ENCODE results near the gene MYO9B.

MYO9B gene

DNA sequence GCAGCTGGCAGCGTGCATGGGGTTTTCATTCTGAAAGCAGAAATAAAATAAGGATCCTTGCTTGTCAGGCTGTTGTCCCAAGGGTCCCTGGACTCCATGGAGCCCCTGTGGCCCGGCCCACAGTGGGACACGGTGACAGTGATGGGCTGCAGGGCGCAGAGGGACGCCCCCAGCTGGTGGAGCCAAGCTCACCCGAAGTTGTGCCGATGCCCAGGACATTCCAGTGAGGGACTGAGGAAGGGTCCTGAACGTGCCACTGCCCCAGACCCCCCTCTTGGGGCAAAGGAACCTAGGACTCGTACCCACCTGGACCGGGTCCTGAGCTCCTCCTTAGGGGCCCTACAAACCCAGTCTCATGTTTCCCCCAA, 35.0 kb downstream of the MYO9B start:
- Mint-ChIP-seq H3K4me3 (no peak overlapping the region), H3K4me1 (peaks cover 43% of the 10 kb centered on the region)

DNA sequence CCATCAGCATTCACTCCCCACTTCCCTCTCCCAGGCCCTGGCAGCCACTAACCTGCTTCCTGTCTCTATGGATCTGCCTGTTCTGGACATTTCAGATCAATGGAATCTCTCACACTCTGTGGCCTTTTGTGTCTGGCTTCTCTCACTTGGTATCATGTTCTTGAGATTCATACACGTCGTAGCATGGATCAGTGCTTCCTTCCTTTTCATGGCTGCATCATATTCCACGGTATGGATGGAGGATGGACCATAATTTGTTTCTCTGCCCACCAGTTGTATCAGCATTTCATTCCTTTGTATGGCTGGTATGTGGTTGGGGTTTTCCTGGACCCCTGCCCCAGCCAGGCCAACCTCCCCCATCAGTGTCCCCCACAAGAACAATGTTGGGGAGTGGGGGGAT, 36.2 kb downstream of the MYO9B start:
- no peak for ATAC-seq
- Mint-ChIP-seq H3K36me3 (ENCODE audit: low read depth) (peaks cover 23% of the 10 kb centered on the region), H3K27ac (no peak overlapping the region), H3K4me1 (peaks cover 43% of the 10 kb centered on the region), H3K9me3 (no peaks in the 10 kb centered on the region), H3K27me3 (no peaks in the 10 kb centered on the region), H3K4me3 (no peak overlapping the region)
- DNase-seq = no peak

More for the DNA sequence above, 35.0 kb downstream of the MYO9B start:
- H3K27me3 Mint-ChIP-seq = no peaks in the 10 kb centered on the region
- peaks cover 22% of the 10 kb centered on the region for H3K36me3 Mint-ChIP-seq (ENCODE audit: low read depth)
- H3K27ac Mint-ChIP-seq = peak overlapping the region; percentile 46
- ATAC-seq = no peak
- H3K9me3 Mint-ChIP-seq = no peaks in the 10 kb centered on the region
- no peak for DNase-seq

DNA sequence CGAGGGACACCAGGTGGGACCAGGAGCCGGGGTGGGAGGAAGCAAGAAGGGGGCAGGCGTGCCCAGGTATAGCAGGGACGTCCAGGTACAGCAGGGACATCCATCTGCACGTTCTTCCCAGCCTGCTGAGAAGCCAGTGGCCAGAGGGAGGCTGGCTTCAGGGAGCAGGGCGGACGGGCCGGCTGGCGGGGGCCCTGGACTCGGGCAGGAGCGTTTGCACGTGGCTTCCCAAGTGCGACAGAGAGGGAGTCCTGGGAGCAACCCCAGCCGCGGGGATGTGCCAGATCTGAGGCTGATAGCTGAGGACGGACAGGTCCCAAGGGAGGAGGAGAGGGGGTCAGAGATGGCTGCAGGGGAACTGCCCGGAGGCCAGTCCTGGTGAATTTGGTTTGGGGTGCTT, 36.7 kb downstream of the MYO9B start:
- Mint-ChIP-seq H3K4me1 (peaks cover 42% of the 10 kb centered on the region), H3K9me3 (no peaks in the 10 kb centered on the region), H3K27me3 (no peaks in the 10 kb centered on the region), H3K27ac (no peak overlapping the region), H3K36me3 (ENCODE audit: low read depth) (peaks cover 23% of the 10 kb centered on the region), H3K4me3 (no peak overlapping the region)
- no peak for DNase-seq
- no peak for ATAC-seq

DNA sequence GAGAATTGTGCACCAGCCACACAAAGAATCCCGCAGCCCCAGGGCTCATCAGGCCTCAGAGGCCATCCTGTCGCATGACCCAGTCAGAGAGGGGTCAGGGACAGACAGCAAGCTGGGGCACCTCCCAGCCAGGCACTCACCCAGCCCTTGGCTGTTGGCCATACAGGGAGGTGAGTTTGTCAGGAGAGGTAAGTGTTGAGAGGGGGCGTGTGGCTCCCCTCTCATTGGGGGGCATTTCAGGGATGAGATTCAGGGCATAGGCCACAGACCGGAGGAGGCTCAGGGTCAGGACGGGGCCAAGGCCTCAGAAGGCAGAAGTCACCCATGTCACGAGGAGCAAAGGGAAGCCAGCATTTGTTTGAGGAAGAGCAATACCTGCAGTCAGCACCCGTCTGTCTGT, 37.1 kb downstream of the MYO9B start:
- H3K4me3 Mint-ChIP-seq = no peak overlapping the region

DNA sequence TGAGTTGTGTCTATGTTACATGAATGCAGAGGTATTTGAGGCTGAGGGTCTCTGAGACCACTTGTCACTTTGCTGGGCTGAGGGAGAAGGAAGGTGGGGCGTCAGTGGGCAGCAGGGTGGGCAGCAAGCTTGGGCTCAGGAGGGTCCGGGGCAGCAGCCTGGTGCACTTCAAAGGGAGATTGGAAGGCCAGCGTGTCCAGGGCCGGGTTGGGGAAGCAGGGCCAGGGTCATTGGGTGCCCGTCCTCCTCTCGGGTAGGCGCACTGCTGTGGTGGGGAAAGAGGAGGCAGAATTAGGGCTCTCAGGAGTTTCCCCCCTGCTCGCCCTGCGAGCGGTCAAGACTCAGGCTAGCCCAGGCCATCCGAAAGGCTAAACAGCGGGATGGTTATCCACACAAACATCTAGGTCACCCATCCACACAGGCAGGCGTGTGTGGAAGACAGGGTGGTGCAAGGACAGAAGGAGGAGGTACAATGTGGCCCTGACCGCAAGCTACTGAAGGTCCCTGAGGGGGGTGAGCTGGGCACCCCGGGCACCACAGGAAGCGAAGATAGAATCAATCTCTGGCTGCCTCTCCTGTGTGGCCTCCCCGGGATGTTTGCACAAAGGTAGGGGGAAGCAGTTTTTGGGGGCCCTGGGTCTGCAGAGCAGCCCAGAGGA, 37.7 kb downstream of the MYO9B start:
- H3K4me3 Mint-ChIP-seq = no peak overlapping the region
- DNase-seq (no peak), ATAC-seq (no peak)
- no peaks in the 10 kb centered on the region for H3K9me3 Mint-ChIP-seq
- peaks cover 33% of the 10 kb centered on the region for H3K4me1 Mint-ChIP-seq
- peaks cover 20% of the 10 kb centered on the region for H3K36me3 Mint-ChIP-seq (ENCODE audit: low read depth)
- peak overlapping the region; percentile 16 for H3K27ac Mint-ChIP-seq
- H3K27me3 Mint-ChIP-seq = no peaks in the 10 kb centered on the region

More for the DNA sequence above, 37.1 kb downstream of the MYO9B start:
- Mint-ChIP-seq H3K27me3 (no peaks in the 10 kb centered on the region), H3K4me1 (peaks cover 39% of the 10 kb centered on the region), H3K27ac (no peak overlapping the region), H3K9me3 (no peaks in the 10 kb centered on the region), H3K36me3 (ENCODE audit: low read depth) (peaks cover 21% of the 10 kb centered on the region)
- DNase-seq (no peak), ATAC-seq (no peak)

DNA sequence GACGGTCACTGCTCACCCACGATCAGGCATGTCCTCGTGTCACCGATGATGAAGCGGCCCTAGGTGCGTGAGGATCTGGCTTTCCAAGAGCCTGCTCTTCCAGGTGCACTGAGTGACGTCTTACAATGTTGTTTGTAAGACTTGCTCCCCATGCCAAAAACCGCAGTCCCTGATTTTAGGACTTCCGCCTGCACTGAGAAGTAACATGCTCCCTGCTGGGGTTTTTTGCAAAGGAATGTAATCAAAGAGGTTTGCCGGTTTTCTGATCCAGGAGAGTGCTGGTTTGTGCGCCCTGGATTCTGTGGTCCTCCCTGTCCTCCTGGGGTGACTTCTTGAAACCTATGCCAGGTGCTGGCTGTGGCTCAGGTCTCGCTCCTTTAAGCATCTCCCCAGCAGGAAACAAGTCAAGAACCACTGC, 38.8 kb downstream of the MYO9B start:
- ATAC-seq (no peak), DNase-seq (no peak)
- peaks cover 19% of the 10 kb centered on the region for H3K36me3 Mint-ChIP-seq (ENCODE audit: low read depth)
- no peaks in the 10 kb centered on the region for H3K27me3 Mint-ChIP-seq
- no peak overlapping the region for H3K27ac Mint-ChIP-seq
- no peaks in the 10 kb centered on the region for H3K9me3 Mint-ChIP-seq
- H3K4me1 Mint-ChIP-seq = peaks cover 25% of the 10 kb centered on the region
- no peak overlapping the region for H3K4me3 Mint-ChIP-seq

DNA sequence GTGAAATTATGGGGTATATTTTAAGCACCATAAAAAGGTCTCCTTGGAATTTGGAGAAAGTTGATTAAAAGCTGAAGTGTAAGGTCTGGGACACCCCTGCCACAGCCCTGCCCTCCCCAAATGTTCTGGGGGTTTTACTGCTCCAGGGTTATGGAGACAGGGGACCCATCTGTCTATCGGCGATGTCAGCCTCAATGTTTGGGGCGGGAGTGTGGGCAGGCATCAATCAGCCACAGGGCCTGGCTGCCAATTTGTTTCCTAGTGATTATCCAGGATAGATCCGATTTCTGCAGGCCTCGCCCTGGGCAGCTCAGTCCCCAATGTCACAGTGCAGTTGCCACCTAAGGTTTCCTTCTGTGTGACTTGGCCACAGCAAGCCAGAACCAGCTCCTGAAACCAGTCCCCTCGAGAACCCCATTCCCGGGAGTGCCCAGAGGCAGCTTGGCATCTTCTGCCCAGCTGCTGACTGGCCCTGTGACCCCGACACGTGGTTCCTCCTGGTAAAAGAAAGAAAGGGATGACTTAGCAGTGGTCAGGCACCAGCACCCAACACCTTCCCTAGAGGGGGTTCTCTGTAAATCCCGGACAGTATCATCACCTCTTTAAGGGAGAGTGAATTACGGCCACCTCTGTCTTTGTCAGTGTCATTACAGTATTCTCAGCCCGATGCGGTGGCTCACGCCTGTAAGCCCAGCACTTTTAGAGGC, 41.6 kb downstream of the MYO9B start:
- ATAC-seq = no peak
- H3K4me3 Mint-ChIP-seq = no peak overlapping the region
- H3K36me3 Mint-ChIP-seq (ENCODE audit: low read depth) = peaks cover 22% of the 10 kb centered on the region

DNA sequence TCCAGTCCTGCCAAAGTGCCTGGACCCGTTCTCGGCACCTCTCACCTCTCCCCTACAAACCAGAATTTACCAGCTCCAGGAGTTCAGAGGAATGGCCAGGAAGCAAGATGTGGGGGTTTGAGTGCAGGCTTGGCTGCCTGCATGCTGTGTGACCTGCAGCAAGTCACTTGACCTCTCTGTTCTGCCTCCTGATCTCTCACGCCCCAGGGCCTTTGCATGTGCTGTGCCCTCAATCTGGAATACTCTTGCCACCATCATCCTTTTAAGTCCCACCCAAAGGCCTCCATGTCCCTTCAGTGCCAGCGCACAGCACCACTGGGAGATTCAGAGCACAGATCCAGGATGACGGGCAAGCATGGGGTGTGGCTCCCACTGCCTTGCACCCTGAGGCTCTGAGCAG, 43.4 kb downstream of the MYO9B start:
- Mint-ChIP-seq H3K27ac (no peak overlapping the region), H3K36me3 (ENCODE audit: low read depth) (peaks cover 26% of the 10 kb centered on the region), H3K9me3 (no peaks in the 10 kb centered on the region), H3K27me3 (no peaks in the 10 kb centered on the region), H3K4me1 (peaks cover 9% of the 10 kb centered on the region), H3K4me3 (no peak overlapping the region)
- ATAC-seq = no peak
- DNase-seq = no peak

More for the DNA sequence above, 41.6 kb downstream of the MYO9B start:
- H3K9me3 Mint-ChIP-seq = no peaks in the 10 kb centered on the region
- peaks cover 11% of the 10 kb centered on the region for H3K4me1 Mint-ChIP-seq
- no peak overlapping the region for H3K27ac Mint-ChIP-seq
- H3K27me3 Mint-ChIP-seq = no peaks in the 10 kb centered on the region
- no peak for DNase-seq

DNA sequence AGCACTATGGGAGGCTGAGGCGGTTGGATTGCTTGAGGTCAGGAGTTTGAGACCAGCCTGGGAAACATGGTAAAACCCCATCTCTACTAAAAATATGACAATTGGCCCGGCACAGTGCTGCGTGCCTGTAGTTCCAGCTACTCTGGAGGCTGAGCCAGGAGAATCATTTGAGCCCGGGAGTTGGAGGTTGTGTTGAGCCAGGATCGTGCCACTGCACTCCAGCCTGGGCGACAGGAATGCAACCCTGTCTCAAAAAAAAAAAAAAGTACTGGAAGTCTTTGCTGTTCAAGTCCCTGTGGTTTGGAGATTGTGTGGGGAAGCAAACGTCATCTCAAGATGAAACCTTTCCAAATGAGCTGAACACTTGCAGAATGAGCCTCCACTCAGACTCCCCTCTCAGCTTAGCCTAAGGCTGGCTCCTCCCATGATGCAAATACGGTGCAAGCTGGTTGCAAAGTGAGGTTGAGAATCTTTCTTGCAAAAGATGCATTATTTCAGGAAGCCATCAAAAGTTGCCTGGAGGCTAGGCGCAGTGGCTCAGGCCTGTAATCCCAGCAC, 46.2 kb downstream of the MYO9B start:
- H3K4me1 Mint-ChIP-seq = peaks cover 31% of the 10 kb centered on the region
- no peak overlapping the region for H3K27ac Mint-ChIP-seq
- no peak overlapping the region for H3K4me3 Mint-ChIP-seq
- DNase-seq = no peak
- no peak for ATAC-seq
- H3K9me3 Mint-ChIP-seq = no peaks in the 10 kb centered on the region
- no peaks in the 10 kb centered on the region for H3K27me3 Mint-ChIP-seq
- peaks cover 23% of the 10 kb centered on the region for H3K36me3 Mint-ChIP-seq (ENCODE audit: low read depth)

DNA sequence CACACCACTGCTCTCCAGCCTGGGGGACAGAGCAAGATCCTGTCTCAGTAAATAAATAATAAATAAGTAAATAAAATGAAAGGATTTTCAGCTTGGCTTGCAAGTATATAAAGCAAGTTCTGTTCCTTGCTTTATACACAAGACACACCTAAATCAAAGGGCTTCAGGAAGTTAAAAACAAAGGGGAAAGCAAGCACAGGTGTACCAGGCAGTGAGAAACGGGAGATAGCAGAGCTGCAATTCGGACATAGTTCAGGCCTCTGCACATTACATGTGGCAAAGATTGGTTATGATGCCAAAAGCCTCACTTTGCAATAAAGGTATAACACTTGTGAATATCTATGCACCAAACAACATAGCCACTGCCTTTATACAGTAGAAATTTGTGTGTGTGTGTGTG, 47.5 kb downstream of the MYO9B start:
- H3K36me3 Mint-ChIP-seq (ENCODE audit: low read depth) = peaks cover 27% of the 10 kb centered on the region
- DNase-seq (no peak), ATAC-seq (no peak)
- H3K27me3 Mint-ChIP-seq = no peaks in the 10 kb centered on the region
- H3K9me3 Mint-ChIP-seq = no peaks in the 10 kb centered on the region
- H3K27ac Mint-ChIP-seq = no peak overlapping the region
- peaks cover 42% of the 10 kb centered on the region for H3K4me1 Mint-ChIP-seq
- H3K4me3 Mint-ChIP-seq = no peak overlapping the region

DNA sequence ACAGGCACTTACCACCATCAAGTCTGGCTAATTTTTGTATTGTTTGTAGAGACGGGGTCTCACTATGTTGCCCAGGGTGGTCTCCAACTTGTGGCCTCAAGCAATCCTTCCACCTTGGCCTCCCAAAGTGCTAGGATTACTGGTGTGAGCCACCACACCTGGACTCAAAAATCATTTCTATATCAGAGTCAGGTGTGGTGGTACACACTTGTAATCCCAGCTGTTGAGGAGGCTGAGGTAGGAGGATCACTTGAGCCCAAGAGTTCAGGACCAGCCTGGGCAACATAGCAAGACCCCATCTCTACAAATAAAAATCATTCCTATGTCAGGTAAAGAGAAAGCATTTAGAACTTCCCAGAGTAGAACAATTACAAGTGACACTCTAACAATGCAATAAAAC, 48.4 kb downstream of the MYO9B start:
- ATAC-seq (no peak), DNase-seq (no peak)
- Mint-ChIP-seq H3K36me3 (ENCODE audit: low read depth) (peaks cover 28% of the 10 kb centered on the region), H3K27ac (peak overlapping the region; percentile 41), H3K27me3 (no peaks in the 10 kb centered on the region), H3K4me1 (peaks cover 43% of the 10 kb centered on the region), H3K9me3 (no peaks in the 10 kb centered on the region), H3K4me3 (no peak overlapping the region)

DNA sequence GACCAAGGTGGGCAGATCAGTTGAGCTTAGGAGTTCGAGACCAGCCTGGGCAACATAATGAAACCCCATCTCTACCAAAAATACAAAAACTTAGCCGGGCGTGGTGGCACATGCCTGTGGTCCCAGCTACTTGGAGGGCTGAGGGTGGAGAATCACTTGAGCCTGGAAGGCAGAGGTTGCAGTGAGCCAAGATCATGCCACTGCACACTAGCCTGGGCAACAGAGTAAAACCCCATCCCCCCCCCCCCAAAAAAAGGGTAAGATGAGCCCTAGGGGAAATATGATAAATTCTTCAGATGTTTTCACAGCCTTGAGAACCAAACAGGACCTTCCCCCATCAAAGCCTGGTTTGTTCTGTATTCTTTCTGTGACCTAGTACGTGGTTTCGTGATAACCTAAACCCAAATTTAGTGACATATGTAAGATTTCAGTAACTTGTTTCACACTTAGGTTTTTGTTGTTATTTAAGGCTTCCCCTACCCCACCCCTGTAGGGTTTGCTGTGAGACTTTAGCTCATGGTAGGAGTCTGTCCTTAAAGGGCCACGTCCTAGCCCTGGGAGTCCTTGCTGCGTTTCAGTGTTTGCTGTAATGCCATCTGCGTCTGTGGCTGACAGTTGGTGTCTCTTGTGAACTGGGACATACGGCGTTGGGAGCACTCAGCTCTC, 49.6 kb downstream of the MYO9B start:
- Mint-ChIP-seq H3K4me3 (peak overlapping the region; percentile 79), H3K27ac (peak overlapping the region; percentile 97), H3K4me1 (peaks cover 43% of the 10 kb centered on the region), H3K9me3 (no peaks in the 10 kb centered on the region), H3K27me3 (no peaks in the 10 kb centered on the region), H3K36me3 (ENCODE audit: low read depth) (peaks cover 22% of the 10 kb centered on the region)
- DNase-seq (no peak), ATAC-seq (peak; percentile 60)

DNA sequence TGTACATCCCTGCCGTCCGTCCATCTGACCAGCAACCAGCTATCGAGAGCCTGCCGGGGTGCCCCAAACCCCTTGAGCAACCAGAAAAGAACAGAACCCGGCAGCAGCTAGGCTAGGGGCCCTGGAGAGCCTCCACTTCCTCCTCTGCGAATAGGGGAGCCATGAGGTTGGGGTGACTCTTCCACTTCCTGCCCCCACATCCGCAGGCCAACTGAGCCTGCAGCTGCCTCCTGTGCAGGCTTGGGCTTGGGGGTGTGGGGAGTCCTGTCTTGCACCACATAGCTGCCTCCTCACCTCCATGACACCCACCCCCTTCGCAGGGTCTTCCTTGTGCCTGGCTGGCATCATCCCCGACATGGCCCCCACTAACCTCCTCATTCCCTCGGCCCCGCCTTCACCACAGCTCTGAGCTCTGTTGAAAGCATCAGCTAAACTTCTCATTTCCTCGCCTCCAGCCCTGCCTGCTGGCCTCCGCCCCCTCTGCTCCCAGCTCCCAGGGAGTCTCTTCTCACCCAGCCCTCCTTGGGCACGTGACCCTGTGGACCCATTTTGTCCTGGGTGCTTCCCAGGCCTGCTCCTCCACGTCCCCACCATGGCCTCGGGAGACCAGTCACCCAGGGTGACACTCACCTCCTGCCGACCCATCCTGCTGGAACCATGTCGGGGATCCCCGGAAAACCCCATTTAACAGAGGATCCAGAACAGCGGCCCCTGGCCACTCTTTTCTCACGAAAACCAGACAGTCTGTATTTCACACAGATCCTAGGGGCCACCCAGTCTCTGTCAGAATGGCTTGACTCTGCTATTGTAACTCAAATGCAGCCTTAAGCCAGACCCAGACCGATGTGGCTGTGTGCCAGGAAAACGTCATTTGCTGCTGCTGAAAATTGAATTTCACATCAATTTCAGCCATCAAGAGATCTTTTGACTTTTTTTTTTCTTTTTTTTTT, 50.4 kb downstream of the MYO9B start:
- ATAC-seq (peak; percentile 84), DNase-seq (peak; percentile 65)
- Mint-ChIP-seq H3K9me3 (no peaks in the 10 kb centered on the region), H3K27ac (peak overlapping the region; percentile 97), H3K4me3 (peak overlapping the region; percentile 79), H3K4me1 (peaks cover 47% of the 10 kb centered on the region), H3K36me3 (ENCODE audit: low read depth) (peaks cover 21% of the 10 kb centered on the region), H3K27me3 (no peaks in the 10 kb centered on the region)

DNA sequence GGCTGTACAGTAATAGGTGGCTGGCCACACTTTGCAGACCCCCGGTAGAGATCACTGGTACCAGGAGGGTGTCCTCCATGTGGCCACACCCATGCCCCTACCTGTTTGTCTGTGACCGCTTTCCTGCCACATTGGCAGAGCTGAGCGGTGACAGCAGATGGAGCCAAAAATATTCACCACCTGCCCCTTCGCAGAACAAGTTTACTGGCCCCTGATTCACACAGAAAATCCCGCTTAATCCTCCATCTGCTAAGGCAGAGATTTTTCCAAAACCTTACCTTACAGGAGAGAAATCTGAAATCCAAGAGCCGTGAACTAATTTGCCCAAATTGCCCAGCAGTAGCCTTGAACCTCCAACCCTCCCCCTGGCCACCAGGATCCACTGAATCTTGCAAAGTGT, 52.1 kb downstream of the MYO9B start:
- no peak for DNase-seq
- Mint-ChIP-seq H3K36me3 (ENCODE audit: low read depth) (peaks cover 11% of the 10 kb centered on the region), H3K9me3 (no peaks in the 10 kb centered on the region), H3K4me1 (peaks cover 42% of the 10 kb centered on the region), H3K4me3 (no peak overlapping the region), H3K27ac (peak overlapping the region; percentile 42), H3K27me3 (no peaks in the 10 kb centered on the region)
- no peak for ATAC-seq
